ENCODE measurements around the gene UBL4A.

Gene UBL4A

DNA sequence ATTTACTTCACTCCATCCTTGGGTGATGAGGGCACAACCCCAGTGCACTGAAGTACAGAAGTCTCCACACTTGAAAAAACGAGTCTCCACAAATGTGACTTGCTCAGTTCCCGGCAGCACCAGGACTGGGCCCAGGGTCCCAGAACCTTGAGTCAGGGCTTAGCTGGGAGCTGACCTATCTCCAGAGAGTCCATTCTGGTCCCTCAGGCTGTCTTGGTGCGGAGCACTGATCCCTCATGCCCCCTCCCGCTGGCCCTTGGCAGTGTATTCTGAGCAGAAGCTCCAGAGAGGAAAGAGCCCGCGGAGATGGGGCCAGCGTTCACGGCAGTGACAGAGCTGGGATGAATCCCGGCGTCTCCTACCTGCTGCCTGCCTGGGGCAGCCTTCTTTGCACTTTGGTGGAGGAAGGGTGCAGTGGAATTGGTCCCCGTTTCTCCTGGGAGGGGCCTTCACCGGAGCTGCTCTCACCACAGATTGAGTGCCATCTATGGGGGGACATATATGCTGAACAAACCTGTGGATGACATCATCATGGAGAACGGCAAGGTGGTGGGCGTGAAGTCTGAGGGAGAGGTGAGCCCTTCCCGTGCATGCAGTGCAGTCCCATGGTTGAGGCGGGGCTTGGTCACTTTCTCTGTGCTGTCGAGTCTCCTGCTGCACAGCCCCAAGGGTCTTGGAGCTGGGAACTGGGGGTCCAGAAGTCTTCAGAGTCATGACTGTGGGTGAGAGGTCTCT is 45.6 kb downstream of the UBL4A start:
- Histone ChIP-seq H3K9me3 (ENCODE audit: control insufficient read depth, low read length) (no peaks in the 10 kb centered on the region), H3K4me3 (ENCODE audit: low read depth, low read length) (no peak overlapping the region), H3K4me1 (peaks cover 3% of the 10 kb centered on the region), H3K27me3 (ENCODE audit: control insufficient read depth, insufficient read depth, low read length) (no peaks in the 10 kb centered on the region), H3K9ac (no peak overlapping the region), H2AFZ (no peak overlapping the region), H3K79me2 (peaks cover 6% of the 10 kb centered on the region), H3K27ac (no peak overlapping the region), H3K36me3 (ENCODE audit: control insufficient read depth, insufficient read depth, low read length) (no peaks in the 10 kb centered on the region), H3K4me2 (ENCODE audit: low read length) (no peak overlapping the region)
- TF ChIP-seq, protein P1, sequence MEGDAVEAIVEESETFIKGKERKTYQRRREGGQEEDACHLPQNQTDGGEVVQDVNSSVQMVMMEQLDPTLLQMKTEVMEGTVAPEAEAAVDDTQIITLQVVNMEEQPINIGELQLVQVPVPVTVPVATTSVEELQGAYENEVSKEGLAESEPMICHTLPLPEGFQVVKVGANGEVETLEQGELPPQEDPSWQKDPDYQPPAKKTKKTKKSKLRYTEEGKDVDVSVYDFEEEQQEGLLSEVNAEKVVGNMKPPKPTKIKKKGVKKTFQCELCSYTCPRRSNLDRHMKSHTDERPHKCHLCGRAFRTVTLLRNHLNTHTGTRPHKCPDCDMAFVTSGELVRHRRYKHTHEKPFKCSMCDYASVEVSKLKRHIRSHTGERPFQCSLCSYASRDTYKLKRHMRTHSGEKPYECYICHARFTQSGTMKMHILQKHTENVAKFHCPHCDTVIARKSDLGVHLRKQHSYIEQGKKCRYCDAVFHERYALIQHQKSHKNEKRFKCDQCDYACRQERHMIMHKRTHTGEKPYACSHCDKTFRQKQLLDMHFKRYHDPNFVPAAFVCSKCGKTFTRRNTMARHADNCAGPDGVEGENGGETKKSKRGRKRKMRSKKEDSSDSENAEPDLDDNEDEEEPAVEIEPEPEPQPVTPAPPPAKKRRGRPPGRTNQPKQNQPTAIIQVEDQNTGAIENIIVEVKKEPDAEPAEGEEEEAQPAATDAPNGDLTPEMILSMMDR (IDR thresholded peaks at IDR 0.05): no peak

DNA sequence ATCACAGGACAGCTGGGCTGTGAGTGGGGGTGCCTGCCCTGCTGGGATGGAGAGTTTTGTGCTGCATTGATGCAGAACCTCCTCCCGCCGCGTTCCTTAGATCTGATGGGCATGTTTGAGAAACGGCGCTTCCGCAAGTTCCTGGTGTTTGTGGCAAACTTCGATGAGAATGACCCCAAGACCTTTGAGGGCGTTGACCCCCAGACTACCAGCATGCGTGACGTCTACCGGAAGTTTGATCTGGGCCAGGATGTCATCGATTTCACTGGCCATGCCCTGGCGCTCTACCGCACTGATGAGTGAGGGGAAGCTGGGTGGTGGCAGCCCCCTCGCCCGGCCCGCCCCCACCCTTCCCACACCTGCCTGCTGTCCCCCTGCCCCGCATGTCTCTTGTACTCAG is 46.6 kb downstream of the UBL4A start:
- no peak overlapping the region for H2AFZ ChIP-seq
- H3K4me2 ChIP-seq (ENCODE audit: low read length): no peak overlapping the region
- H3K4me1 ChIP-seq: peaks cover 3% of the 10 kb centered on the region
- no peak overlapping the region for H3K27ac ChIP-seq
- no peaks in the 10 kb centered on the region for H3K36me3 ChIP-seq (ENCODE audit: control insufficient read depth, insufficient read depth, low read length)
- peaks cover 6% of the 10 kb centered on the region for H3K79me2 ChIP-seq
- no peak overlapping the region for H3K9ac ChIP-seq
- TF ChIP-seq, protein P1 (IDR thresholded peaks at IDR 0.05): no peak
- H3K4me3 ChIP-seq (ENCODE audit: low read depth, low read length): no peak overlapping the region
- H3K9me3 ChIP-seq (ENCODE audit: control insufficient read depth, low read length): no peaks in the 10 kb centered on the region
- no peaks in the 10 kb centered on the region for H3K27me3 ChIP-seq (ENCODE audit: control insufficient read depth, insufficient read depth, low read length)

DNA sequence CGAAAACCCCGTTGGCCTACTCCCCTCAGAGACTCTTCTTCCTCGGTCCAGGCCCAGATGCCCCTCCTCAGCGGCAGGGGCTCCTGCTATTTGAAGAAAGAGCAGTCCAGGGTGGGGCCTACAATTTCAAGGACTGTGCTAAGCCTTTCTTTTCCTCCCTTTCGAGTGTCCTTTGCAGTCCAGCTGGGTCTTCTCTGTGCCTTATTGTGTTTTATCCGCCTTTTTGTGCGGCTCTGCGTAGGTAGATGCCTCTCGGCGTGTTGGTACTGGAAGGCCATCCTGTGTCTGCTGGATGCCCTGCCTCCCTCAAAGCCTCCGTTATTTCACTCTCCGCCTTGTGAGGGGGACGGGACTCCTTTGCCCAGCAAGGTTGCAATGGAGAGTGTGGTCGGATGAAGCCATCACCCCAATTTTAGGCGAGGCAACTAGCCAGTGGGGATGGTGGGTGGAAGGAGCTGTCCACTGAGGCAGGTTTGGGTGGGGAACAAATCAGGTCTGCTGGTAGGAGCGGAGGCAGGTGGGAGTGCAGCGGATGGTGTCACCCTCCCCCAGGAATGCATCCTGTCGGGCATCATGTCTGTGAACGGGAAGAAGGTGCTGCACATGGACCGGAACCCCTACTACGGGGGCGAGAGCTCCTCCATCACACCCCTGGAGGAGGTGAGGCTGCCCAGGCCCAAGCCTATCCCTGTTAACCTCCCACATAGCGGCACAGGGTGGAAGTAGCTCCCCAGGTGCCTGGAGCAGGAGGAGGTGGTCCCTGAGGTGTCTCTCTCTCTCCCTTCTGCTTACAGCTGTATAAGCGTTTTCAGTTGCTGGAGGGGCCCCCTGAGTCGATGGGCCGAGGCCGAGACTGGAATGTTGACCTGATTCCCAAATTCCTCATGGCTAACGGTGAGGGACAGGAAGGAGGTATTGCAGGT is 48.2 kb downstream of the UBL4A start:
- Histone ChIP-seq H3K27ac (no peak overlapping the region), H3K36me3 (ENCODE audit: control insufficient read depth, insufficient read depth, low read length) (no peaks in the 10 kb centered on the region), H3K4me1 (no peaks in the 10 kb centered on the region), H3K9ac (no peak overlapping the region), H3K79me2 (peaks cover 6% of the 10 kb centered on the region), H2AFZ (no peak overlapping the region), H3K27me3 (ENCODE audit: control insufficient read depth, insufficient read depth, low read length) (no peaks in the 10 kb centered on the region), H3K4me3 (ENCODE audit: low read depth, low read length) (peak overlapping the region; percentile 46), H3K9me3 (ENCODE audit: control insufficient read depth, low read length) (no peaks in the 10 kb centered on the region), H3K4me2 (ENCODE audit: low read length) (peak overlapping the region; percentile 47)
- TF ChIP-seq, protein P1 (IDR thresholded peaks at IDR 0.05): no peak

DNA sequence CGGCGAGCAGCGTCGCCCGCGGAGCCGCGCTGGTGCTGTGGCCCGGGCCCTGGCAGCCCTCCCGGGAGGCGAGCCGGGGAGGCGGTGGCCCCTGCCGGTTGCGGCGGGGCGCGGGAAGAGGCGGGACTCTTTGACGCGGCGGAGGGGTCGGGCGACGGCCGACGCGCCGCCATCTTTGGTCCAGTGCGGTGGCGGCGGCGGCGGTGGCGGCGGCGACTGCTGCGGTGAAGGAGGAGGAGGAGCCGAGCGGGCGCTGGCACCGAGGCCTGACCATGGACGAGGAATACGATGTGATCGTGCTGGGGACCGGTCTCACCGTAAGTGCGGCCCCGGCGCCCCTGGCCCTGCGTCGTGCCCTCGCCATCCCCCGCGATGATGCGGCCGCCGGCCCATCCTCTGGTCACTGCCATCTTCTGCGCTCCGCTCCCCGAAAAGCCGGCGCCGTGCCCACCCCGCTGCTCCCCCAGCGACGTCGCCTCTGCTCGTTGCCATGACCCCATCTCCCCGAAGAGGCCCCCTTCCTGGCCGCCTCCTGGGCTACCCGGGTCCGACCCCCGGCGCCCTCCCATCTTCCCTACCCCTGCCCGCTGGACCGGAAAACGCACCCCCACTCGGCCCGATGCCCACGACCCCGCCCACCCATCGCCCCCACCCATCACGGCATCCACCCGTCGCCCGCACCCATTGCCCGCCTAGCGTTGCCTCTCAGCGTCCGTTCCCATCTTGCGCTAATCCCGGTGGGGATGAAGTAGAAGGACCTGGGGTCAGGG is 49.2 kb downstream of the UBL4A start, which contains the start of gene GDI1:
Gene GDI1 (plus strand): TSS at position 172 of the 770 bp plus-strand sequence. CDS start 101 bp downstream, at position 273.
- no peaks in the 10 kb centered on the region for H3K4me1 ChIP-seq
- H3K9me3 ChIP-seq (ENCODE audit: control insufficient read depth, low read length): no peaks in the 10 kb centered on the region
- peaks cover 6% of the 10 kb centered on the region for H3K79me2 ChIP-seq
- TF ChIP-seq, protein P1 (IDR thresholded peaks at IDR 0.05): no peak
- H2AFZ ChIP-seq: peak within 1 kb of the TSS; percentile 53
- H3K9ac ChIP-seq: no peak within 1 kb of the TSS
- peak within 1 kb of the TSS; percentile 50 for H3K4me3 ChIP-seq (ENCODE audit: low read depth, low read length)
- no peaks in the 10 kb centered on the region for H3K27me3 ChIP-seq (ENCODE audit: control insufficient read depth, insufficient read depth, low read length)
- H3K27ac ChIP-seq: no peak within 1 kb of the TSS
- H3K36me3 ChIP-seq (ENCODE audit: control insufficient read depth, insufficient read depth, low read length): no peaks in the 10 kb centered on the region
- H3K4me2 ChIP-seq (ENCODE audit: low read length): peak within 1 kb of the TSS; percentile 47

All from parathyroid adenoma (tissue), 2 donors.